Endodermal cell (in vitro differentiated cells): ENCODE results near the gene MGLL. TPM values are rescaled to one million over a fixed set of nuclear protein-coding genes. Genes with fewer than 3 reads are reported as not detected.

Experiments
- DNase-seq: peaks from one replicate; pipeline ENCODE4 v3.0.0-alpha.2; 2017
- H3K27ac ChIP-seq: 2 replicates; pipeline ENCODE4 v1.5.1; 2013; ENCODE audit warnings: mild to moderate bottlenecking, low read depth, low read length, moderate library complexity
- H3K27me3 ChIP-seq: 2 replicates; pipeline ENCODE4 v1.6.1; 2013; ENCODE audit warnings: mild to moderate bottlenecking, low read length, moderate library complexity; ENCODE audit not compliant: insufficient read depth, control insufficient read depth, poor library complexity, severe bottlenecking
- H3K36me3 ChIP-seq: 2 replicates; pipeline ENCODE4 v1.7.0; 2013; ENCODE audit warnings: mild to moderate bottlenecking, low read length, moderate library complexity; ENCODE audit not compliant: control insufficient read depth, insufficient read depth
- H3K4me1 ChIP-seq: one replicate; pipeline ENCODE4 v1.7.0; 2013; ENCODE audit warnings: low read length; ENCODE audit not compliant: control insufficient read depth, insufficient read depth
- H3K4me3 ChIP-seq: 2 replicates; pipeline ENCODE4 v1.5.1; 2013; ENCODE audit warnings: mild to moderate bottlenecking, low read length, moderate library complexity
- H3K9ac ChIP-seq: 2 replicates; pipeline ENCODE4 v1.6.1; 2013; ENCODE audit warnings: mild to moderate bottlenecking, low read length, moderate library complexity; ENCODE audit not compliant: poor library complexity, severe bottlenecking; ENCODE audit errors: extremely low read depth
- H3K9me3 ChIP-seq: 2 replicates; pipeline ENCODE4 v1.6.1; 2013; ENCODE audit warnings: mild to moderate bottlenecking, low read length, moderate library complexity; ENCODE audit not compliant: control insufficient read depth
- H3K27ac Mint-ChIP-seq: 2 replicates; pipeline ENCODE4 v1.8.0; 2020; ENCODE audit warnings: mixed read lengths
- H3K27me3 Mint-ChIP-seq: 2 replicates; pipeline ENCODE4 v1.8.0; 2021; ENCODE audit warnings: mild to moderate bottlenecking, mixed read lengths; ENCODE audit not compliant: insufficient read depth
- H3K36me3 Mint-ChIP-seq: 2 replicates; pipeline ENCODE4 v1.8.0; 2020; ENCODE audit warnings: low read depth, mixed read lengths
- H3K4me1 Mint-ChIP-seq: 2 replicates; pipeline ENCODE4 v1.8.0; 2020; ENCODE audit warnings: mixed read lengths
- H3K4me3 Mint-ChIP-seq: 2 replicates; pipeline ENCODE4 v1.8.0; 2020; ENCODE audit warnings: mild to moderate bottlenecking, moderate library complexity, mixed read lengths
- H3K9me3 Mint-ChIP-seq: 2 replicates; pipeline ENCODE4 v1.8.0; 2020; ENCODE audit warnings: mild to moderate bottlenecking, mixed read lengths
- WGBS, 2 experiments: methylation state at CpG; one replicate each; pipeline versions ENCODE4 v1.1.5 to v1.1.7; 2013; ENCODE audit warnings: missing lambda C conversion rate in 2 of 2, mixed read lengths in 1 of 2; ENCODE audit not compliant: insufficient coverage in 1 of 2, insufficient read length in 1 of 2; 5-methylcytosine and 5-hydroxymethylcytosine counted together
- total RNA-seq, 2 donors: library from RNA; stranded (reverse); fragmentation: NEBNext Ultra II Directional in 1 of 2; extraction: Animal tissue kit (Norgen Biotek cat#: 25700) in 1 of 2; gene quantifications; 2 replicates in 1 of 2; 3 replicates in 1 of 2; pipeline ENCODE4 v1.2.1, GENCODE V29; 2021
- TF ChIP-seq, protein P1 (sequence below): fragments of 200-600 bp; sonication (generic); conservative IDR thresholded peaks from 2 replicates; pipeline ENCODE4 v1.5.0; 2021; ENCODE audit warnings: antibody characterized with exemption, mild to moderate bottlenecking

Gene MGLL
- total RNA-seq, 2 donors from 2014 or later = 0.22 TPM; not detected in 1

DNA sequence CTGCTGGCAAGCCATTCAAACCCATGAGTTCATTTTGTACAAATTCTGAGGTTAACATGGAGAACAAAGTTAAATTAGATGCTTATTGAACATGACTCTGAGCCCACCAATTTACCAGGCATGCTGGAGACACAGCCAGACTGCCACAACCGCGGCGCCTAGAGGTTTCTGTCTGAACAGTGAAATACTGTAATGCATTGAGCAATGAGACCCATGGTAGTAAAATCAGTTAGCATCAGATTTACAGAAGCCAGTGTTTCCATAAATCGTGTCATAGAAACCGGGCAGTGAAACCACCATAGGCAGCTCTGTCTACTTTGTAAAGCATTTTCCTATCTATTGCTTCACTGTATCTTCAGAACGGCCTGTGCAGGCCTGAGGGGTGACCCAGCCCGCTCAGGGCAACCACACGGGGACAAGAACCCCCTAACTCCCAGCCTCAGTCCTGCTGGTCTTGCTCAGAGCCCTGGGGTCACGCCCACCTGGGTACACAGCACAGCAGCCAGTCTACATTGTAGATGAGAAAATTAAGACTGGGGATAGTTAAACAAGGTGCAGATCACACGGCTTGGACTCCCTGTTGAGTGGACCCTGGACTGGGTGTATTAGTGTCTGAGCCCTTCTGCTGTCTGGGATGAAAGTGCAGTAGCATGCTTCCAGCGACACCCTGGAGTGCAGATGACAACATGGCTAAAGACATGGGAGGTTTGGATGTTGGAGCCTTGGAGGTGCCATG lies 44.2 kb downstream of the MGLL start:
- no peak overlapping the region for H3K9ac ChIP-seq
- DNase-seq = no peak
- Mint-ChIP-seq H3K27me3 (peaks cover 8% of the 10 kb centered on the region), H3K27ac (no peak overlapping the region), H3K4me1 (no peaks in the 10 kb centered on the region), H3K36me3 (no peaks in the 10 kb centered on the region), H3K9me3 (peaks cover 5% of the 10 kb centered on the region), H3K4me3 (no peak overlapping the region)
- 90 to 93% methylated on average over 6 to 11 of the region's 11 CpGs for WGBS, 2 experiments
- no peak overlapping the region for H3K27ac ChIP-seq
- no peaks in the 10 kb centered on the region for H3K36me3 ChIP-seq
- H3K4me3 ChIP-seq = no peak overlapping the region
- H3K9me3 ChIP-seq = no peaks in the 10 kb centered on the region
- TF ChIP-seq, protein P1, sequence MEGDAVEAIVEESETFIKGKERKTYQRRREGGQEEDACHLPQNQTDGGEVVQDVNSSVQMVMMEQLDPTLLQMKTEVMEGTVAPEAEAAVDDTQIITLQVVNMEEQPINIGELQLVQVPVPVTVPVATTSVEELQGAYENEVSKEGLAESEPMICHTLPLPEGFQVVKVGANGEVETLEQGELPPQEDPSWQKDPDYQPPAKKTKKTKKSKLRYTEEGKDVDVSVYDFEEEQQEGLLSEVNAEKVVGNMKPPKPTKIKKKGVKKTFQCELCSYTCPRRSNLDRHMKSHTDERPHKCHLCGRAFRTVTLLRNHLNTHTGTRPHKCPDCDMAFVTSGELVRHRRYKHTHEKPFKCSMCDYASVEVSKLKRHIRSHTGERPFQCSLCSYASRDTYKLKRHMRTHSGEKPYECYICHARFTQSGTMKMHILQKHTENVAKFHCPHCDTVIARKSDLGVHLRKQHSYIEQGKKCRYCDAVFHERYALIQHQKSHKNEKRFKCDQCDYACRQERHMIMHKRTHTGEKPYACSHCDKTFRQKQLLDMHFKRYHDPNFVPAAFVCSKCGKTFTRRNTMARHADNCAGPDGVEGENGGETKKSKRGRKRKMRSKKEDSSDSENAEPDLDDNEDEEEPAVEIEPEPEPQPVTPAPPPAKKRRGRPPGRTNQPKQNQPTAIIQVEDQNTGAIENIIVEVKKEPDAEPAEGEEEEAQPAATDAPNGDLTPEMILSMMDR = no peak
- no peaks in the 10 kb centered on the region for H3K27me3 ChIP-seq
- H3K4me1 ChIP-seq = no peaks in the 10 kb centered on the region

DNA sequence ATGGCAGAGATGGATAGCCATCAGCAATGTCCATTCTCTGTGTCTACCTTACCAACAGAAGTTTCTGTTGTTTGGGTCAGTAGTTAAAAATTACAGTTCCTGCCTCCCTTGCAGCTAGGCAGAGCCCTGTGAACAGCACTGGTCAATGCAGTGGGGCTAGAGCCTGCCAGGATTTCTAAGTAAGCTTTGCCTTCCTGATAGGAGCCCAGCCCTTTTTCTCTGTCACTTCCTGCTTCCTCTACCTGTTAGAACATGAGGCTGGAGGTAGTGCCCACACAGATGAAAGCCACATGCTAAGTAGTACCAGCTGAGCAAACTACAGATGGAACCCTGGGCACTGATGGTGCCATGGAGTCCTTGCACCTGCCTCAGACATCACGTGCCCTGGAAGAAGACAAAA lies 45.0 kb downstream of the MGLL start:
- Histone ChIP-seq H3K27me3 (no peaks in the 10 kb centered on the region), H3K4me3 (no peak overlapping the region), H3K4me1 (no peaks in the 10 kb centered on the region), H3K27ac (no peak overlapping the region), H3K36me3 (no peaks in the 10 kb centered on the region), H3K9me3 (no peaks in the 10 kb centered on the region), H3K9ac (no peak overlapping the region)
- peaks cover 8% of the 10 kb centered on the region for H3K27me3 Mint-ChIP-seq
- H3K4me3 Mint-ChIP-seq = no peak overlapping the region
- H3K4me1 Mint-ChIP-seq = no peaks in the 10 kb centered on the region
- peaks cover 5% of the 10 kb centered on the region for H3K9me3 Mint-ChIP-seq
- TF ChIP-seq, protein P1 = no peak
- no peaks in the 10 kb centered on the region for H3K36me3 Mint-ChIP-seq
- no peak overlapping the region for H3K27ac Mint-ChIP-seq
- no peak for DNase-seq
- WGBS, 2 experiments = 97 to 100% methylated on average over 1 of the region's 1 CpG

DNA sequence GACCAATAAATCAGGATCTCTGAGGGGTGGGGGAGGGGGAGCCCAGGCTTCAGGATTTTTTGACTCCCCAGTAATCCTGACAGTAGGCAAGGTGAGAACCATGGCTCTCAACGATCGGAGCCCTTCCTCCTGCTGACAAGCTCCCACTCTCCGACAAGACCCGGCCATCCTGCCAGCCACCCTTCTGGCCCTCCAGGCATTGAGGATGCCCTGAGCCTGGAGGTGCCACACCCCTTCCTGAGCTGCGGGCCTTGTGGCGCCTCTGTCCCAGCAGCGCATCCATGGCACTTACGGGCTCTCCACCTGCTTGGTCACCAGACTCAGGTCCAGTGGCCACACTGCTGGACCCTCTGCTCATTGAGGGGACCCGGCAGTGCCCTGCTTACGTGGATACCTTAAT lies 46.0 kb downstream of the MGLL start:
- TF ChIP-seq, protein P1 = no peak
- Histone ChIP-seq H3K27ac (no peak overlapping the region), H3K4me3 (no peak overlapping the region), H3K36me3 (no peaks in the 10 kb centered on the region), H3K9me3 (no peaks in the 10 kb centered on the region), H3K27me3 (no peaks in the 10 kb centered on the region), H3K4me1 (no peaks in the 10 kb centered on the region), H3K9ac (no peak overlapping the region)
- Mint-ChIP-seq H3K27me3 (peaks cover 8% of the 10 kb centered on the region), H3K4me1 (no peaks in the 10 kb centered on the region), H3K4me3 (no peak overlapping the region), H3K27ac (no peak overlapping the region), H3K36me3 (no peaks in the 10 kb centered on the region), H3K9me3 (peaks cover 5% of the 10 kb centered on the region)
- WGBS, 2 experiments = 90% methylated on average over 8 to 10 of the region's 10 CpGs
- DNase-seq = no peak
